CD4-positive, alpha-beta T cell (primary cell): ENCODE data around the gene ZNF628. TPM values are rescaled to one million over a fixed set of nuclear protein-coding genes. Genes with fewer than 3 reads are reported as not detected.
A peak's percentile ranks its signal among the peaks of the same experiment; 100 is the strongest.

ENCODE experiments used
- ATAC-seq: fragments of 200-7000 bp; cut with Tn5 transposase; one replicate; pipeline ENCODE4 v1.10.0; 2022; ENCODE audit warnings: mild to moderate bottlenecking; ENCODE audit not compliant: poor library complexity
- CTCF ChIA-PET: fragments of 350-600 bp; sonication (Branson Sonifier 250); formaldehyde crosslinking; loops from one replicate; lab custom pipeline; 2021; ENCODE audit warnings: antibody characterized with exemption, inconsistent platforms; lab: Charles Lee
- POLR2A ChIA-PET: fragments of 350-600 bp; sonication (Branson Sonifier 250); formaldehyde crosslinking; loops from one replicate; lab custom pipeline; 2021; ENCODE audit warnings: antibody characterized with exemption, inconsistent platforms; lab: Charles Lee
- DNase-seq, 14 experiments: peaks; one replicate each; pipeline ENCODE4 v3.0.0-alpha.2; 2013 to 2020; ENCODE audit warnings: mixed read lengths in 2 of 14
- H3K27ac ChIP-seq, 2 donors: one replicate each; pipeline versions ENCODE4 v1.5.1 to v1.7.0; 2013; ENCODE audit warnings: low read length in 2 of 2, low read depth in 1 of 2, mild to moderate bottlenecking in 1 of 2
- H3K27me3 ChIP-seq, 2 experiments: 1 replicate in 1 of 2; 2 replicates in 1 of 2; pipeline versions ENCODE4 v1.6.1 to v1.7.0; 2013; ENCODE audit warnings: low read length in 2 of 2, control low read depth in 1 of 2, mild to moderate bottlenecking in 1 of 2, moderate library complexity in 1 of 2; ENCODE audit not compliant: insufficient read depth in 2 of 2, control insufficient read depth in 1 of 2
- H3K36me3 ChIP-seq: one replicate; pipeline ENCODE4 v1.6.1; 2013; ENCODE audit warnings: low read length, control low read depth; ENCODE audit not compliant: insufficient read depth
- H3K4me1 ChIP-seq: one replicate; pipeline ENCODE4 v1.6.1; 2013; ENCODE audit warnings: low read length, control low read depth; ENCODE audit not compliant: insufficient read depth
- H3K4me3 ChIP-seq: one replicate; pipeline ENCODE4 v1.5.1; 2013; ENCODE audit warnings: mild to moderate bottlenecking, low read length, moderate library complexity
- H3K9me3 ChIP-seq, 2 experiments: 1 replicate in 1 of 2; 2 replicates in 1 of 2; pipeline versions ENCODE4 v1.6.1 to v1.7.0; 2013; ENCODE audit warnings: low read length in 2 of 2, mild to moderate bottlenecking in 2 of 2, control low read depth in 1 of 2, moderate library complexity in 1 of 2; ENCODE audit not compliant: control insufficient read depth in 1 of 2, insufficient read depth in 1 of 2
- H3K27ac Mint-ChIP-seq: one replicate; pipeline ENCODE4 v1.8.0; 2020; ENCODE audit warnings: mixed read lengths
- H3K27me3 Mint-ChIP-seq: one replicate; pipeline ENCODE4 v1.8.0; 2021; ENCODE audit warnings: mixed read lengths
- H3K36me3 Mint-ChIP-seq: one replicate; pipeline ENCODE4 v1.8.0; 2021; ENCODE audit warnings: low read depth, mixed read lengths
- H3K4me1 Mint-ChIP-seq: one replicate; pipeline ENCODE4 v1.8.0; 2021; ENCODE audit warnings: low read depth, mixed read lengths
- H3K4me3 Mint-ChIP-seq: one replicate; pipeline ENCODE4 v1.8.0; 2020; ENCODE audit warnings: mild to moderate bottlenecking, mixed read lengths
- H3K9me3 Mint-ChIP-seq: one replicate; pipeline ENCODE4 v1.8.0; 2020; ENCODE audit warnings: mixed read lengths
- CTCF ChIP-seq: fragments of 200-600 bp; IDR thresholded peaks from one replicate; pipeline ENCODE4 v1.8.0; 2022; ENCODE audit warnings: antibody characterized with exemption, mild to moderate bottlenecking
- intact Hi-C, 2 experiments: fragments of 100-400 bp; cut with DNase I in 1 of 2; cut with micrococcal nuclease in 1 of 2; formaldehyde crosslinking; loops; one replicate each; pipeline versions ENCODE4 v1.15.1 to v1.9.0; 2023 to 2025; cut with DNase I, micrococcal nuclease
- total RNA-seq, 174 experiments: library from RNA in 2 of 174; stranded (reverse) in 2 of 174; gene quantifications; one replicate each; pipeline ENCODE4 v1.2.3 and lab custom pipeline; 2021 to 2026

Gene ZNF628
- total RNA-seq, 2 experiments from 2014 or later, result 26.6 to 27.2 TPM

GRCh38 chr19:55493052-55493644 is 16.7 kb downstream of the ZNF628 start:
- no peak for DNase-seq
- H3K4me1 Mint-ChIP-seq, result no peaks in the 10 kb centered on the region
- ChIA-PET CTCF (no interaction called here), POLR2A (interaction anchor here (0.6 kb wide), 1 partner anchor 352 kb away, joined by 3 read pairs; no protein-coding TSS in a partner anchor)
- Histone ChIP-seq H3K27me3 (peaks cover 0 to 7% of the 10 kb centered on the region in 2 experiments), H3K27ac (no peak overlapping the region), H3K4me1 (peaks cover 5% of the 10 kb centered on the region), H3K4me3 (no peak overlapping the region), H3K9me3 (no peaks in the 10 kb centered on the region), H3K36me3 (no peaks in the 10 kb centered on the region)
- no peak overlapping the region for H3K27ac Mint-ChIP-seq
- no peaks in the 10 kb centered on the region for H3K27me3 Mint-ChIP-seq
- no peak for TF ChIP-seq CTCF
- H3K36me3 Mint-ChIP-seq, result no peaks in the 10 kb centered on the region
- intact Hi-C loops, result no loop called here
- H3K9me3 Mint-ChIP-seq, result no peaks in the 10 kb centered on the region
- H3K4me3 Mint-ChIP-seq, result no peak overlapping the region
- ATAC-seq, result no peak

GRCh38 chr19:55493645-55494171 is 17.3 kb downstream of the ZNF628 start:
- H3K4me1 ChIP-seq, result peaks cover 5% of the 10 kb centered on the region
- H3K27me3 Mint-ChIP-seq, result no peaks in the 10 kb centered on the region
- no peak for ATAC-seq
- H3K9me3 Mint-ChIP-seq, result no peaks in the 10 kb centered on the region
- no peaks in the 10 kb centered on the region for H3K36me3 ChIP-seq
- no peak overlapping the region for H3K27ac Mint-ChIP-seq
- no peaks in the 10 kb centered on the region for H3K4me1 Mint-ChIP-seq
- ChIA-PET CTCF (no interaction called here), POLR2A (interaction anchor here (0.6 kb wide), 1 partner anchor 352 kb away, joined by 3 read pairs; no protein-coding TSS in a partner anchor)
- intact Hi-C loops, result no loop called here
- H3K4me3 ChIP-seq, result no peak overlapping the region
- no peak overlapping the region for H3K27ac ChIP-seq
- no peak overlapping the region for H3K4me3 Mint-ChIP-seq
- no peaks in the 10 kb centered on the region for H3K36me3 Mint-ChIP-seq
- DNase-seq, result peak in 1 of 14 experiments; percentile 19
- peaks cover 0 to 5% of the 10 kb centered on the region in 2 experiments for H3K27me3 ChIP-seq
- TF ChIP-seq CTCF, result no peak
- no peaks in the 10 kb centered on the region for H3K9me3 ChIP-seq

GRCh38 chr19:55494172-55494761 is 17.9 kb downstream of the ZNF628 start:
- no peaks in the 10 kb centered on the region for H3K4me1 Mint-ChIP-seq
- intact Hi-C loops, result no loop called here
- H3K36me3 ChIP-seq, result no peaks in the 10 kb centered on the region
- no peak for TF ChIP-seq CTCF
- POLR2A ChIA-PET, result no interaction called here
- no peaks in the 10 kb centered on the region for H3K27me3 Mint-ChIP-seq
- no peak overlapping the region for H3K27ac Mint-ChIP-seq
- no peaks in the 10 kb centered on the region for H3K36me3 Mint-ChIP-seq
- CTCF ChIA-PET, result interaction anchor here (1.4 kb wide), 1 partner anchor 10 kb away, joined by 5 read pairs; no protein-coding TSS in a partner anchor
- peaks cover 5% of the 10 kb centered on the region for H3K4me1 ChIP-seq
- DNase-seq (peak in 1 of 14 experiments; percentile 12), ATAC-seq (no peak)
- no peak overlapping the region for H3K4me3 ChIP-seq
- H3K27ac ChIP-seq, result no peak overlapping the region
- no peak overlapping the region for H3K4me3 Mint-ChIP-seq
- no peaks in the 10 kb centered on the region for H3K9me3 Mint-ChIP-seq
- no peaks in the 10 kb centered on the region for H3K9me3 ChIP-seq
- peaks cover 0 to 5% of the 10 kb centered on the region in 2 experiments for H3K27me3 ChIP-seq
